HCT116 (cell line): Measurements from ENCODE around the gene GYS2. TPM values are rescaled to one million over a fixed set of nuclear protein-coding genes. Genes with fewer than 3 reads are reported as not detected.

Experiments used
- ATAC-seq: fragments of 200-7000 bp; cut with Tn5 transposase; 2 replicates; pipeline ENCODE4 v1.9.1; 2020; ENCODE audit warnings: mild to moderate bottlenecking, moderate library complexity
- BruUV-seq: library from RNA; stranded (reverse); fragments of 400-500 nt; replicated peaks from 2 replicates; lab custom pipeline; 2021; lab: Mats Ljungman, UMichigan
- CTCF ChIA-PET: fragments of 300-600 bp; sonication (Branson Sonifier 250); formaldehyde crosslinking; loops from one replicate; lab custom pipeline; 2021; ENCODE audit warnings: antibody characterized with exemption; lab: Charles Lee
- POLR2A ChIA-PET: fragments of 300-600, 350-600 bp; sonication (Branson Sonifier 250); formaldehyde crosslinking; loops from one replicate; lab custom pipeline; 2021; ENCODE audit warnings: antibody characterized with exemption; lab: Charles Lee
- RAD21 ChIA-PET, 2 experiments: fragments of 300-600 bp; sonication (Branson Sonifier 250); formaldehyde crosslinking; loops; one replicate each; lab custom pipeline; 2023; ENCODE audit warnings: low total read pairs in 2 of 2; ENCODE audit not compliant: uncharacterized antibody in 2 of 2, unreplicated experiment in 2 of 2, low non-redundant PET in 1 of 2; lab: Charles Lee
- DNase-seq: peaks from one replicate; pipeline ENCODE4 v3.0.0-alpha.2; 2010; ENCODE audit warnings: low read depth, low spot score
- H2AFZ ChIP-seq: fragments of 200-600 bp; shearing (Covaris generic), sonication (generic); 2 replicates; pipeline ENCODE4 v1.6.1; 2017; ENCODE audit warnings: low read depth, mixed run types, mixed read lengths, antibody characterized with exemption, low read length; ENCODE audit not compliant: poor library complexity, severe bottlenecking
- H3K27ac ChIP-seq: 2 replicates; pipeline ENCODE4 v1.5.1; 2012; ENCODE audit warnings: low read depth, low read length
- H3K27me3 ChIP-seq: fragments of 200-600 bp; sonication (generic); 2 replicates; pipeline ENCODE4 v1.6.1; 2016; ENCODE audit warnings: mixed run types, low read length, mixed read lengths; ENCODE audit not compliant: insufficient read depth
- H3K36me3 ChIP-seq, 2 experiments: fragments of 200-500 bp in 1 of 2; fragments of 200-600 bp in 1 of 2; sonication (Bioruptor generic) in 1 of 2; sonication (generic) in 1 of 2; 2 replicates each; pipeline versions ENCODE4 v1.5.1 to v1.6.1; 2014 to 2016; ENCODE audit warnings: low read length in 2 of 2, inconsistent platforms in 1 of 2, mixed read lengths in 1 of 2, mixed run types in 1 of 2; ENCODE audit not compliant: insufficient read depth in 2 of 2, control insufficient read depth in 1 of 2
- H3K4me1 ChIP-seq, 2 experiments: fragments of 200-600 bp in 1 of 2; sonication (generic) in 1 of 2; 2 replicates each; pipeline versions ENCODE4 v1.5.1 to v1.6.1; 2012 to 2017; ENCODE audit warnings: low read length in 2 of 2, inconsistent platforms in 1 of 2, mild to moderate bottlenecking in 1 of 2, mixed read lengths in 1 of 2, mixed run types in 1 of 2, moderate library complexity in 1 of 2; ENCODE audit not compliant: insufficient read depth in 2 of 2, control insufficient read depth in 1 of 2
- H3K4me2 ChIP-seq: fragments of 200-600 bp; sonication (generic); 2 replicates; pipeline ENCODE4 v1.6.1; 2017; ENCODE audit warnings: mixed run types, low read length, mixed read lengths
- H3K4me3 ChIP-seq, 2 experiments: fragments of 200-600 bp in 1 of 2; sonication (generic) in 1 of 2; replicated peaks in 1 of 2; 2 replicates each; pipeline ENCODE4 v1.5.1; 2011 to 2016; ENCODE audit warnings: low read length in 2 of 2, control low read depth in 1 of 2, low read depth in 1 of 2, mild to moderate bottlenecking in 1 of 2, mixed read lengths in 1 of 2, mixed run types in 1 of 2
- H3K79me2 ChIP-seq: fragments of 200-600 bp; sonication (generic); 2 replicates; pipeline ENCODE4 v1.6.1; 2017; ENCODE audit warnings: mild to moderate bottlenecking, mixed run types, low read length, moderate library complexity, mixed read lengths; ENCODE audit not compliant: insufficient read depth
- H3K9ac ChIP-seq: fragments of 200-600 bp; sonication (generic); 2 replicates; pipeline ENCODE4 v1.6.1; 2016; ENCODE audit warnings: low read length, mixed read lengths
- H3K9me2 ChIP-seq: fragments of 200-600 bp; sonication (generic), shearing (Covaris generic); 2 replicates; pipeline ENCODE4 v1.6.1; 2017; ENCODE audit warnings: mixed run types, mild to moderate bottlenecking, moderate library complexity; ENCODE audit not compliant: insufficient read depth
- H3K9me3 ChIP-seq, 2 experiments: fragments of 200-500 bp in 1 of 2; fragments of 200-600 bp in 1 of 2; sonication (Bioruptor generic) in 1 of 2; sonication (generic) in 1 of 2; 2 replicates each; pipeline ENCODE4 v1.6.1; 2014 to 2017; ENCODE audit warnings: low read length in 2 of 2, mixed read lengths in 2 of 2, inconsistent platforms in 1 of 2, low read depth in 1 of 2, mild to moderate bottlenecking in 1 of 2, mixed run types in 1 of 2, moderate library complexity in 1 of 2; ENCODE audit not compliant: control insufficient read depth in 1 of 2, insufficient read depth in 1 of 2
- H4K20me1 ChIP-seq: fragments of 200-600 bp; sonication (generic), shearing (Covaris generic); 2 replicates; pipeline ENCODE4 v1.6.1; 2017; ENCODE audit warnings: mixed run types, mild to moderate bottlenecking, moderate library complexity; ENCODE audit not compliant: insufficient read depth
- ATF3 ChIP-seq: IDR thresholded peaks from 2 replicates; pipeline ENCODE4 v1.6.1; 2012
- CEBPB ChIP-seq: IDR thresholded peaks from 2 replicates; pipeline ENCODE4 v1.6.1; 2012; ENCODE audit warnings: low read depth
- EGR1 ChIP-seq: IDR thresholded peaks from 2 replicates; pipeline ENCODE4 v1.6.1; 2012; ENCODE audit warnings: low read depth
- ELF1 ChIP-seq: IDR thresholded peaks from 2 replicates; pipeline ENCODE4 v1.6.1; 2012; ENCODE audit warnings: low read depth, borderline replicate concordance
- FOSL1 ChIP-seq: IDR thresholded peaks from 2 replicates; pipeline ENCODE4 v1.6.1; 2012; ENCODE audit warnings: low read depth
- JUND ChIP-seq: IDR thresholded peaks from 2 replicates; pipeline ENCODE4 v1.6.1; 2012
- POLR2AphosphoS5 ChIP-seq: IDR thresholded peaks from 2 replicates; pipeline ENCODE4 v1.6.1; 2011; ENCODE audit warnings: mild to moderate bottlenecking, low read depth, low read length, moderate library complexity
- RAD21 ChIP-seq: IDR thresholded peaks from 2 replicates; pipeline ENCODE4 v1.6.1; 2012; ENCODE audit warnings: low read depth, mild to moderate bottlenecking
- SIN3A ChIP-seq: IDR thresholded peaks from 2 replicates; pipeline ENCODE4 v1.6.1; 2012; ENCODE audit warnings: low read depth
- SP1 ChIP-seq: IDR thresholded peaks from 2 replicates; pipeline ENCODE4 v1.6.1; 2012; ENCODE audit warnings: low read depth
- SRF ChIP-seq: IDR thresholded peaks from 2 replicates; pipeline ENCODE4 v1.6.1; 2012; ENCODE audit warnings: low read depth
- TCF7L2 ChIP-seq: IDR thresholded peaks from 2 replicates; pipeline ENCODE4 v1.7.0; 2011; ENCODE audit warnings: borderline replicate concordance, inconsistent platforms; ENCODE audit not compliant: insufficient read depth, insufficient read length; ENCODE audit errors: extremely low read depth
- ZBTB33 ChIP-seq: IDR thresholded peaks from 2 replicates; pipeline ENCODE4 v1.6.1; 2011; ENCODE audit warnings: mild to moderate bottlenecking, low read length, moderate library complexity; ENCODE audit not compliant: insufficient replicate concordance; ENCODE audit errors: extremely low read depth
- ZFX ChIP-seq: fragments of 450-650 bp; IDR thresholded peaks from 2 replicates; pipeline ENCODE4 v1.6.1; 2017
- intact Hi-C: fragments of 100-400 bp; cut with micrococcal nuclease; formaldehyde crosslinking; loops from 2 replicates; pipeline ENCODE4 v1.10.0; 2022
- total RNA-seq: library from RNA; stranded (reverse); gene quantifications from one replicate; pipeline ENCODE4 v1.2.1, GENCODE V29; 2021; ENCODE audit not compliant: unreplicated experiment

The GYS2 gene
- total RNA-seq, 1 experiment from 2014 or later, result not detected

- H3K9me2 ChIP-seq, result no peaks in the 10 kb centered on the region
- no peaks in the 10 kb centered on the region for H3K27me3 ChIP-seq
- TF ChIP-seq EGR1, result no peak
- no peak for TF ChIP-seq POLR2AphosphoS5
- TF ChIP-seq ATF3, result no peak
- no peak for TF ChIP-seq TCF7L2
- TF ChIP-seq FOSL1, result no peak
- TF ChIP-seq CEBPB, result no peak
- TF ChIP-seq ZFX, result no peak
- no peak for TF ChIP-seq ELF1
- no peak for TF ChIP-seq SRF
- no peak for TF ChIP-seq SIN3A
- no peak for TF ChIP-seq ZBTB33
- no peak for TF ChIP-seq JUND
- TF ChIP-seq RAD21, result no peak
- TF ChIP-seq SP1, result no peak
- BruUV-seq, result no TSS peak
- H3K36me3 ChIP-seq, result peaks cover 73 to 92% of the 10 kb centered on the region in 2 experiments
- no peak overlapping the region for H3K27ac ChIP-seq
- H3K79me2 ChIP-seq, result peaks cover 99% of the 10 kb centered on the region
- intact Hi-C loops, result loop anchor here (10.0 kb wide), 1 partner anchor 216 kb away; the partner anchor contains the start of gene PYROXD1
- no peak overlapping the region for H3K4me3 ChIP-seq
- no peaks in the 10 kb centered on the region for H3K9me3 ChIP-seq
- ChIA-PET POLR2A (no interaction called here), CTCF (no interaction called here), RAD21 (no interaction called here)
- peaks cover 0 to 6% of the 10 kb centered on the region in 2 experiments; a peak in 1 of 4 replicates for H3K4me1 ChIP-seq
- ATAC-seq, result no peak
- no peak overlapping the region for H2AFZ ChIP-seq
- DNase-seq, result no peak
- H3K9ac ChIP-seq, result no peak overlapping the region
- H3K4me2 ChIP-seq, result no peak overlapping the region
- H4K20me1 ChIP-seq, result peaks cover 67% of the 10 kb centered on the region; the same call in 1 of the 2 replicates
These were observed 46.4 kb upstream of the GYS2 start for GRCh38 chr12:21650997-21651396.
